T-cell (primary cell): Measurements from ENCODE around the gene NCOA7. TPM values are rescaled to one million over a fixed set of nuclear protein-coding genes. Genes with fewer than 3 reads are reported as not detected.

Experiments
- ATAC-seq, 4 experiments: fragments of 200-7000 bp in 3 of 4; fragments of 150-1000 bp in 1 of 4; cut with Tn5 transposase; replicated peaks in 1 of 4; 1 replicate in 3 of 4; 2 replicates in 1 of 4; pipeline ENCODE4 v1.10.0; 2021; ENCODE audit warnings: moderate library complexity in 3 of 4, mild to moderate bottlenecking in 2 of 4, moderate number of reproducible peaks in 1 of 4
- CTCF ChIA-PET, 2 donors: fragments of 300-600 bp; sonication (Branson Sonifier 250); formaldehyde crosslinking; loops; one replicate each; lab custom pipeline; 2022; ENCODE audit warnings: antibody characterized with exemption in 2 of 2; lab: Charles Lee
- POLR2A ChIA-PET, 2 donors: fragments of 300-600 bp; sonication (Branson Sonifier 250); formaldehyde crosslinking; loops; one replicate each; lab custom pipeline; 2022; ENCODE audit warnings: antibody characterized with exemption in 2 of 2; lab: Charles Lee
- DNase-seq, 35 experiments: peaks; one replicate each; pipeline versions ENCODE4 v3.0.0 to v3.0.0-alpha.2; 2013 to 2023
- H3K27ac ChIP-seq: one replicate; pipeline ENCODE4 v1.5.1; 2013; ENCODE audit warnings: low read length
- H3K27me3 ChIP-seq, 2 experiments: replicated peaks in 1 of 2; 1 replicate in 1 of 2; 2 replicates in 1 of 2; pipeline versions ENCODE4 v1.6.1 to v1.7.0; 2013; ENCODE audit warnings: low read length in 1 of 2, mixed read lengths in 1 of 2; ENCODE audit not compliant: control insufficient read depth in 2 of 2, insufficient read depth in 2 of 2; ENCODE audit errors: extremely low read depth in 1 of 2
- H3K36me3 ChIP-seq, 2 donors: 1 replicate in 1 of 2; 2 replicates in 1 of 2; pipeline versions ENCODE4 v1.6.1 to v1.7.0; 2013; ENCODE audit warnings: low read length in 1 of 2; ENCODE audit not compliant: control insufficient read depth in 2 of 2, insufficient read depth in 1 of 2; ENCODE audit errors: extremely low read depth in 1 of 2
- H3K4me1 ChIP-seq, 2 experiments: 1 replicate in 1 of 2; 2 replicates in 1 of 2; pipeline versions ENCODE4 v1.6.1 to v1.7.0; 2013; ENCODE audit warnings: low read length in 2 of 2, mixed read lengths in 1 of 2; ENCODE audit not compliant: insufficient read depth in 2 of 2, control insufficient read depth in 1 of 2; ENCODE audit errors: extremely low read depth in 1 of 2
- H3K4me3 ChIP-seq, 2 donors: 1 replicate in 1 of 2; 2 replicates in 1 of 2; pipeline versions ENCODE4 v1.5.1 to v1.7.0; 2013; ENCODE audit warnings: mild to moderate bottlenecking in 2 of 2, low read length in 1 of 2, moderate library complexity in 1 of 2; ENCODE audit not compliant: control insufficient read depth in 1 of 2; ENCODE audit errors: extremely low read depth in 1 of 2
- H3K9me3 ChIP-seq: 2 replicates; pipeline ENCODE4 v1.7.0; 2013
- H3K27ac Mint-ChIP-seq, 2 donors: one replicate each; pipeline ENCODE4 v1.8.0; 2020 to 2021; ENCODE audit warnings: mild to moderate bottlenecking in 2 of 2, mixed read lengths in 2 of 2
- H3K27me3 Mint-ChIP-seq, 2 donors: one replicate each; pipeline ENCODE4 v1.8.0; 2021 to 2022; ENCODE audit warnings: mixed read lengths in 2 of 2
- H3K36me3 Mint-ChIP-seq: one replicate; pipeline ENCODE4 v1.8.0; 2021; ENCODE audit warnings: mixed read lengths
- H3K4me1 Mint-ChIP-seq, 3 donors: one replicate each; pipeline ENCODE4 v1.8.0; 2020 to 2022; ENCODE audit warnings: mixed read lengths in 3 of 3, mild to moderate bottlenecking in 1 of 3
- H3K4me3 Mint-ChIP-seq, 3 donors: one replicate each; pipeline ENCODE4 v1.8.0; 2020 to 2022; ENCODE audit warnings: mild to moderate bottlenecking in 3 of 3, mixed read lengths in 3 of 3, moderate library complexity in 3 of 3
- H3K9me3 Mint-ChIP-seq, 3 donors: one replicate each; pipeline ENCODE4 v1.8.0; 2020 to 2022; ENCODE audit warnings: mixed read lengths in 3 of 3
- WGBS: methylation state at CpG from one replicate; pipeline ENCODE4 v1.1.5; 2013; ENCODE audit warnings: missing lambda C conversion rate; ENCODE audit not compliant: insufficient coverage; 5-methylcytosine and 5-hydroxymethylcytosine counted together
- total RNA-seq, 35 experiments: library from RNA in 6 of 35; stranded (reverse) in 6 of 35; fragments of 120-200 nt in 1 of 35; gene quantifications; one replicate each; pipeline versions ENCODE4 v1.2.1 to v1.2.4 and lab custom pipeline; 2013 to 2026

NCOA7 gene
- total RNA-seq, 5 donors from 2014 or later (not counting 1 experiment from before 2014, with no cell fraction given): 40.3 to 51.6 (median 46.4) TPM

DNA sequence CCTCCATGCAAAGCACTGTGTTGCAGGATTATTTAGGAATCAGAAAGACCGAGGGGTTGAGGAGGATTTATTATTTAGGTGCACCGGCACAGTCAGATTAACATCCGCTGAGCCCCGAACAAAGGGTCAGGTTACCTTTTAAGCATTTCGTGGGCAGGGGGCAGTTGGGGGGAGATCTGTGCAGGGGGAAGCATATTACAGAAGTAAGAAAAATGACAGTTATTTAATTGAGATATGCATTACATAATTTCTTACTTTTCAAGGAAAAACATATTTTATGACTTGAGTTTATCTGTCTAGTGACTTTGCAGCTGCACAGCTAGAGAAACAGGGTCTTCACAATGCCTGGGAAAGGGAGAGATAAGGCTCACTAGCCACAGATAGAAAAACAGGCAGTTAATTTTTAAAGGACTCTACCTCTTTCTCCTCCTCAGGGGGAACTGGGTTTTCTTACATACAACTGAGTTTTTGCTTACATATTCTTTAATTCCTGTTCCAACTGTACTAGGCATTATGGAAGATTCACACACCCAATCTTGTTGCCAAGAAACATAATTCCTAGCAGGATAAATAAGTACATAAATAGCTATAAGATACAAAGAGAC, 164.1 kb downstream of the NCOA7 start:
- Histone ChIP-seq H3K4me3 (no peak overlapping the region), H3K27ac (no peak overlapping the region), H3K4me1 (peaks cover 8 to 18% of the 10 kb centered on the region in 2 experiments), H3K9me3 (no peaks in the 10 kb centered on the region), H3K27me3 (peaks cover 0 to 3% of the 10 kb centered on the region in 2 experiments), H3K36me3 (peaks cover 0 to 5% of the 10 kb centered on the region in 2 donors)
- Mint-ChIP-seq H3K27me3 (peaks cover 2 to 11% of the 10 kb centered on the region in 2 donors), H3K36me3 (no peaks in the 10 kb centered on the region), H3K9me3 (no peaks in the 10 kb centered on the region), H3K4me1 (peaks cover 0 to 9% (median 7%) of the 10 kb centered on the region in 3 donors), H3K4me3 (peak overlapping the region in 2 of 3 donors; percentile 12 to 69), H3K27ac (no peak overlapping the region)
- POLR2A ChIA-PET: no interaction called here
- 52% methylated on average over 4 of the region's 5 CpGs for WGBS
- CTCF ChIA-PET: interaction anchor here in 1 of 2 donors (0.7 to 4.4 kb wide), 4 partner anchors 36 to 173 kb away, joined by 3 to 68 read pairs (median 21); partner anchors contain the start of gene NCOA7
- no peak for DNase-seq
- no peak for ATAC-seq

DNA sequence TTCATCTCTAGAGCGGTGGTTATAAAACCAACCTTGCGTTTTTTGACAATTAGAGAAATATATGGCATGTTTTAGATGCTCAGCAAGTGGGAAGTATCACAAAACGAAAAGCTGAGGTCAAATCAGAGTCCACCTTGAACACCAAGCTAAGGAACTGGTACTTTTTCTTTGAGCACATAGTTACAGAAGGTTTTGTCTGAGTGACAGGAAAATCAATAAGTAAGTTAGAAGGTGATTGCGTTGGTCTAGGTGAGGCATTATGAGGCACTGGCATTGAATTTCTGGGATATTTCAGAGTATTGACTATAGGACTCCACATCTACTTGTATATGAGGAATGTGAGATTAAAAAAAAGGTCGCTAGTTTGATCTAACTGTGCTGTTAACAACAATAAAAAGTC, 165.2 kb downstream of the NCOA7 start:
- no peak for ATAC-seq
- 64% methylated on average over 3 of the region's 5 CpGs for WGBS
- Histone ChIP-seq H3K27me3 (peaks cover 0 to 3% of the 10 kb centered on the region in 2 experiments), H3K36me3 (peaks cover 0 to 10% of the 10 kb centered on the region in 2 donors), H3K4me1 (peaks cover 8 to 18% of the 10 kb centered on the region in 2 experiments), H3K4me3 (peak overlapping the region in 1 of 2 donors; percentile 92), H3K27ac (peak overlapping the region; percentile 98), H3K9me3 (no peaks in the 10 kb centered on the region)
- Mint-ChIP-seq H3K36me3 (no peaks in the 10 kb centered on the region), H3K27ac (peak overlapping the region in 1 of 2 donors; percentile 30), H3K9me3 (no peaks in the 10 kb centered on the region), H3K4me1 (peaks cover 0 to 11% (median 11%) of the 10 kb centered on the region in 3 donors), H3K4me3 (peak overlapping the region in 1 of 3 donors; percentile 60), H3K27me3 (peaks cover 0 to 9% of the 10 kb centered on the region in 2 donors)
- ChIA-PET CTCF (interaction anchor here (0.5 to 4.4 kb wide), 54 partner anchors 9 to 1335 kb away, joined by 3 to 68 read pairs (median 4); partner anchors contain the start of genes TRMT11 (in 2 of the 2) and NCOA7 (in 1 of the 2)), POLR2A (interaction anchor here (0.5 to 1.1 kb wide), 10 partner anchors 18 to 850 kb away, joined by 3 to 7 read pairs (median 4); partner anchors contain the start of gene TRMT11 (in 1 of the 2))
- DNase-seq: peak in 1 of 35 experiments; percentile 18

DNA sequence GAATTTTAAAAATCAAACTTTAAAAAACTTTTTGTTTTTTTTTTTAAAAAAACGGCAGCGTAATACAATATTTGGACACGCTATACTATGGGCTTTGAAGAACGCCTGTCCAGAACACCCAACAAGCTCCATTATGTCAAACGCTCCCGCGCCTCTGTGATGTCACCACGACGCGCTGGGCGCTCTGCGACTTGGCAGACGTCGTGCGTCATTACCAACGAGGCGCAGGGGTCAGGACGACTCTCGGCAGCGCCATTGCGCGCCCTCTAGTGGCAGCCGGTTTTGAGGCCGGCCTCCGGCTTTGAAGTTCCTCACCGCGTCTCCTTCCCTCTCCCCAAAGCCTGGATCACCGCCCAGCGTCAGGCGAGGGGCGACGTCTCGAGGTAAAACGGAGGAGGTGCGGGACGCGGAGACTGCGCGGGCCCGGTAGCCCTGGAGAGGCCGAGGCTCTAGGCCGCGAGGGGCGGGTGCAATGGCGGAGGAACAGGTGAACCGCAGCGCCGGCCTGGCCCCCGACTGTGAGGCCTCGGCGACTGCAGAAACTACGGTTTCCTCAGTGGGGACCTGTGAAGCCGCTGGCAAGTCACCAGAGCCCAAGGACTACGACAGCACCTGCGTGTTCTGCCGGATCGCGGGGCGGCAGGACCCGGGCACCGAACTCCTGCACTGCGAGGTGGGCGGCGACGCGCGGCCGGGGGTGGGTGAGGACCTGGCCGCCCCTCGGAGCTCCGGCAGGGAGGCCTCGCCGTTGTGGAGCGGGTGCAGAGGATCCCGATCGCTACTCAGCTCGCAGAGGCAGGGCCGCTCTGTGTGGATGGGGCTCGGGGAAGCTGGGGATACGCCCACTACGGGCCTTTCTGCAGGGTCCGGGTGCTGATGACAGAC, 166.0 kb downstream of the NCOA7 start, which contains the start of gene HINT3:
Gene HINT3, plus strand, starts transcription at position 265 of the 885 bp plus-strand sequence. Its CDS starts 208 bp downstream, at position 473.
- peak within 1 kb of the TSS in 1 of 3 donors; percentile 60 for H3K4me3 Mint-ChIP-seq
- peak within 1 kb of the TSS in 1 of 2 donors; percentile 86 for H3K27ac Mint-ChIP-seq
- peaks cover 0 to 3% of the 10 kb centered on the region in 2 experiments for H3K27me3 ChIP-seq
- H3K27ac ChIP-seq: peak within 1 kb of the TSS; percentile 98
- no peaks in the 10 kb centered on the region for H3K9me3 ChIP-seq
- 0% methylated on average over 75 of the region's 82 CpGs for WGBS
- ChIA-PET POLR2A (interaction anchor here (0.5 to 1.1 kb wide), 12 partner anchors 17 to 851 kb away, joined by 3 to 7 read pairs (median 4); partner anchors contain the start of gene TRMT11 (in 1 of the 2)), CTCF (interaction anchor here (0.5 to 4.4 kb wide), 60 partner anchors 9 to 1335 kb away, joined by 3 to 68 read pairs (median 4); partner anchors contain the start of genes NCOA7 (in 2 of the 2) and TRMT11 (in 2 of the 2))
- no peaks in the 10 kb centered on the region for H3K36me3 Mint-ChIP-seq
- peak within 1 kb of the TSS; percentile 61 to 92 for H3K4me3 ChIP-seq
- peak; percentile 88 to 94 (median 91) for ATAC-seq
- H3K4me1 ChIP-seq: peaks cover 8 to 18% of the 10 kb centered on the region in 2 experiments
- peak; percentile 93 to 99 (median 97) for DNase-seq
- H3K27me3 Mint-ChIP-seq: peaks cover 0 to 6% of the 10 kb centered on the region in 2 donors
- peaks cover 0 to 19% (median 14%) of the 10 kb centered on the region in 3 donors for H3K4me1 Mint-ChIP-seq
- no peaks in the 10 kb centered on the region for H3K9me3 Mint-ChIP-seq
- H3K36me3 ChIP-seq: peaks cover 0 to 18% of the 10 kb centered on the region in 2 donors

DNA sequence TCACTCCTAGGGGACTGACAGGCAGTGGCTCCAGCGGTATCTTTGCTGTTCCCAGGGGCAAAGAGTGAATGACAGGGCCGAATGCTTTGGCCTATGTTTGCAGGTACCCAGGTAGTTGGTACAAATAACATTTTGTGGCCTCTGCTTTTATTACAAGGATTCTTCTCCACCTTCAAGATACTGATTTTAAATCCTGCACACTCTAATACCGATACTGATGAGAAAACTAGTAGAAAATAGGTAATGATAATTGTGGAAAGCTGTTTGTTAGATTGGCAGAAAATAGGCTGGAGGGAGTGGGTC, 166.6 kb downstream of the NCOA7 start:
- POLR2A ChIA-PET: interaction anchor here in 1 of 2 donors (0.6 to 0.9 kb wide), 2 partner anchors 16 to 36 kb away, joined by 4 to 7 read pairs; no protein-coding TSS in a partner anchor
- Mint-ChIP-seq H3K27ac (no peak overlapping the region), H3K4me3 (no peak overlapping the region), H3K4me1 (peaks cover under 1 to 21% (median 16%) of the 10 kb centered on the region in 3 donors), H3K36me3 (no peaks in the 10 kb centered on the region), H3K9me3 (no peaks in the 10 kb centered on the region), H3K27me3 (peaks cover 0 to under 1% of the 10 kb centered on the region in 2 donors)
- H3K4me3 ChIP-seq: peak overlapping the region; percentile 61 to 92
- no peak for ATAC-seq
- peaks cover 0 to 3% of the 10 kb centered on the region in 2 experiments for H3K27me3 ChIP-seq
- H3K27ac ChIP-seq: peak overlapping the region; percentile 98
- H3K36me3 ChIP-seq: peaks cover 0 to 18% of the 10 kb centered on the region in 2 donors
- whole genome bisulfite sequencing: 0% methylated on average over 1 of the region's 3 CpGs
- DNase-seq: no peak
- H3K9me3 ChIP-seq: no peaks in the 10 kb centered on the region
- peaks cover 8 to 18% of the 10 kb centered on the region in 2 experiments for H3K4me1 ChIP-seq
- CTCF ChIA-PET: interaction anchor here (0.8 to 4.4 kb wide), 19 partner anchors 8 to 192 kb away, joined by 3 to 68 read pairs (median 5); partner anchors contain the start of genes NCOA7 (in 2 of the 2) and TRMT11 (in 1 of the 2)

DNA sequence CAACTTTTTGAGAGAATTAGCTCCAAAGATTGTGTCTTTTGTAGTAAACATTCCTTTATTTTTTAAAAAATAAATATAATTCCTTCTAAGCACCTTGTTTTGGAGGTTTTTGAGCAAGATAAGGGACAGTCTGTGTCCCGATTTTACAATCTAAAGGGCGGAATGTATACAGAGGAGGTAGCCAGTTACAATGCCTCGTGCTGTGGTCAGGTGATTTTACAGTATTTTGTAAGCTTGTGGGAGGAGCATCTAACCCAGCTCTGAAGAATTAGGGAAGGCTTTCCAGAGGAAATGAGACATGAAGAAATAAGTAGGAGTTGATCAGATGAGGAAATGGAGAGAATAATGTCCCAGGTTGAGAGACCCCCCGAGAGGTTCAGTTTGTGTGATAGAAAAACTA, 167.1 kb downstream of the NCOA7 start:
- Histone ChIP-seq H3K27ac (no peak overlapping the region), H3K27me3 (peaks cover 0 to 3% of the 10 kb centered on the region in 2 experiments), H3K4me3 (no peak overlapping the region), H3K4me1 (peaks cover 8 to 18% of the 10 kb centered on the region in 2 experiments), H3K9me3 (no peaks in the 10 kb centered on the region), H3K36me3 (peaks cover 0 to 18% of the 10 kb centered on the region in 2 donors)
- Mint-ChIP-seq H3K9me3 (no peaks in the 10 kb centered on the region), H3K4me1 (peaks cover 6 to 25% (median 20%) of the 10 kb centered on the region in 3 donors), H3K36me3 (no peaks in the 10 kb centered on the region), H3K27me3 (no peaks in the 10 kb centered on the region), H3K27ac (no peak overlapping the region), H3K4me3 (no peak overlapping the region)
- WGBS: 52% methylated on average over 3 of the region's 4 CpGs
- no peak for ATAC-seq
- CTCF ChIA-PET: interaction anchor here (0.6 to 4.4 kb wide), 14 partner anchors 13 to 192 kb away, joined by 3 to 68 read pairs (median 8); partner anchors contain the start of genes NCOA7 (in 2 of the 2) and TRMT11 (in 1 of the 2)
- peak in 1 of 35 experiments; percentile 22 for DNase-seq
- POLR2A ChIA-PET: interaction anchor here in 1 of 2 donors (0.6 to 0.9 kb wide), 2 partner anchors 16 to 36 kb away, joined by 4 to 7 read pairs; no protein-coding TSS in a partner anchor
